HG03060 (cell line): ENCODE measurements around the gene SLC16A2.
"Not testable (repeated sequence)": the region's sequence is repeated elsewhere in the genome, so short reads cannot be mapped to it uniquely, and the experiment has no call there.

Experiments
- ATAC-seq: cut with Tn5 transposase; IDR thresholded peaks from one replicate; pipeline ENCODE4 v1.9.1; 2021; ENCODE audit warnings: low read depth, moderate number of reproducible peaks; ENCODE audit not compliant: unreplicated experiment

The SLC16A2 gene

DNA sequence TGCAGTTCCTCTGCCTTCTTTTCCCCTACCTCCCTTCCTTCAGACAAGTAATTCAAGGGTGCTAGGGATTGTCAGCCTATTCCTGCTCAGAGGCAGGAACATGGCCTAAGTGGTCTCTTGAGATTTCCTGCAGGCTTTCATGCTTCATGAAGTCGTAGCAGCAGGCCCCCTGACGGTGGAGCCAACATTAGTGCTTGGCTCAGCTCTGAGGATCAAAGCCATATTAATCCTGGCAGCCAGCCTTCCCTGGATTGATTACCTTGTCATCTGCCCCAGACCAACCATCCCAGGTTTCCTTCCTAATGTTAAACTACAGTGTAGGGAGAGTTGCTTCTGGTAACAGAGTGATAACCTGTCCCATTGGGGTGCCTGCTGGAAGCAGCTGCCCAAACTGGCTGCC lies 84.1 kb downstream of the SLC16A2 start:
- ATAC-seq, result no peak

DNA sequence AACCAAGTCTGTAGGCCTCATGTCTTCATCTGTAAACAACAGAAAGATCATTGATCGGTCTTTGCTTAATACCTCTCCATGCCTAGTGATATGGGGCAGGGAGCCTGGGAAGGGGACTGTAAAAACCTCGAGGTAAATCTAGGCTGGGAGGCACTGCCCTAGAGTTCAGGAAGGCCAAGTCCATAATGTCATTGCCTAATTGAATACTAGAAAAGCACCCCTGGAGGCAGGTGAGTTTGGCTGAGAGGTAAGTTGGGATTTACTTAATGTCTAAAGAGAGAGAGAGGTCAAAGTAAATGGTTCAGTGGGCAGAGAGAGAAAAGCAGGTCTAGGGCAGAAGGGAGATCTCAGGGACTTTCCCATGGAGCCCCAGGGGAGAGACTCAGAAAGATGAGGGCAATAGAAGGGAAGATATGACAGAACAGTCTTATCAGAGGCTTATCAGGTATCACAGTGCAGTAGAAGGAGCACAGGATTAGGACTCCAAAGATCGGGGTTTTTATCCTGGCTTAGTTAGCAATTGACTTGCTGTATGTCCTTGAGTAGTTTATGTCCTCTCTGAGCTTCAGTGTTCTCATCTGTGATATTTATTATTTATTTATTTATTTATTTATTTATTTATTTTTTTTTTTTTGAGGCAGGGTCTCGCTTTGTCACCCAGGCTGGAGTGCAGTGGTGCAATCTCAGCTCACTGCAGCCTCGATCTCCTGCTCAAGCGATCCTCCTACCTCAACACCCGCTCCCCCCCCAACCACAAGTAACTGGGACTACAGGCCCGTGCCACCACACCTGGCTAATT lies 85.2 kb downstream of the SLC16A2 start:
- peak; percentile 85 for ATAC-seq

- no peak for ATAC-seq
Observed at GRCh38 chrX:74507191-74507590, 85.9 kb downstream of the SLC16A2 start.

- ATAC-seq, result no peak
Observed at GRCh38 chrX:74509989-74510388, 88.7 kb downstream of the SLC16A2 start.

DNA sequence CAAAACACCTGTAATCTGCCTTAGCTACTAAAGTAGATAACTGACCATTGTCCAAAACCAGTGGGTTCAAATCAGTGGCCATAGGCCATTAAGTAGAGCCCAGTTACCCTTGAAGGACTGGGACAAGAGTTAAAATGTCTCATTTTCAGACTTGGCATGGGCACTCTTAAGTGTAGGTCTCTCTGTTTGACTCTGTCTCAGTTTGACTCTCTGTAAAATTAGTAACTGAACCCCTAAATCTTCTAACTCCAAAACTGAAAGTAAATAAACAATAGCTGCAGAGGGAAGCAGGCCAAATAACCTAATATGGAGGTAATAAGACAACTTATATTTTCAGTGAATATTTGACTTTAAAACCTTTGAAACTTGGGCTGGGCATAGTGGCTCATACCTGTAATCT lies 89.1 kb downstream of the SLC16A2 start:
- ATAC-seq, result peak; percentile 45

- no peak for ATAC-seq
Observed at GRCh38 chrX:74511704-74512103, 90.4 kb downstream of the SLC16A2 start.

GRCh38 chrX:74514384-74514783 lies 93.1 kb downstream of the SLC16A2 start:
- no peak for ATAC-seq

- ATAC-seq, result no peak
Observed at GRCh38 chrX:74515356-74515755, 94.1 kb downstream of the SLC16A2 start.

GRCh38 chrX:74516013-74516412 lies 94.7 kb downstream of the SLC16A2 start:
- not testable (repeated sequence) for ATAC-seq

- ATAC-seq, result no peak
Observed at GRCh38 chrX:74519870-74520269, 98.6 kb downstream of the SLC16A2 start.

DNA sequence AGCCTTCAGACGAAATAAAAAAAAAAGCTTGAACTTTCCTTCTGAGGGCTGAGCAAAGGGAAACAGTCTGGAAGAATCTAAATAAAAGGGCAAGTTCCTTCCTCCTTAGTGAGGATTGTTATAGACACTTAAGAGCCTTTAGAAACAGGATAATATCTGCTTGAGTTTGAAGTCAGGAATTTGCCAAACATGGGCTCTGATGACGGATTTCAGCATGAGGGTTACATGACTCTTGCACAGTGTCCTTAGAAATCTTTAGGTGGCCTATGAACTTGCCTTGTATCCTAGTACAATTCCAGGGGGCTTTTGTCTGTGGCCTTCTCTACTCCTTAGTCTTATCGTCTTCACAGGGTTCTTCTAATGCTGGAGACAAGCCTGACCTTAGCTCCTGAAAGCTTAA lies 99.0 kb downstream of the SLC16A2 start:
- ATAC-seq, result no peak

DNA sequence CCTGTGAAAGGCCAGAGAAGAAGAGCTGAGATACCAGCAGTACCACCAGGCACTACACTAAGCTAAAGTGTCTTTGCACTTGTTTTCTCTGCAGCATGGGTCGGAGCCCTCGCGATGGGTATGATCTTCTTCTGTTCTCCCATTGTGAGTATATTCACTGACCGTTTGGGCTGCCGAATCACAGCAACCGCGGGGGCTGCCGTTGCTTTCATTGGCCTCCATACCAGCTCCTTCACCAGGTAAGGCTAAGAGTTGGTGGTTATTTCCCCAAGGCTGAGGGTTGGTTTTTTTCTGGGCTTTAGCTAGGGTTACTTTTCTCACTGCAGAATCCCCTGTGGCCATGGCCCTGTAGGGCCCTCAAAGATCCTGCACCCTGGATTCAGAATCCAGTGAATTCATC lies 99.6 kb downstream of the SLC16A2 start:
- no peak for ATAC-seq

DNA sequence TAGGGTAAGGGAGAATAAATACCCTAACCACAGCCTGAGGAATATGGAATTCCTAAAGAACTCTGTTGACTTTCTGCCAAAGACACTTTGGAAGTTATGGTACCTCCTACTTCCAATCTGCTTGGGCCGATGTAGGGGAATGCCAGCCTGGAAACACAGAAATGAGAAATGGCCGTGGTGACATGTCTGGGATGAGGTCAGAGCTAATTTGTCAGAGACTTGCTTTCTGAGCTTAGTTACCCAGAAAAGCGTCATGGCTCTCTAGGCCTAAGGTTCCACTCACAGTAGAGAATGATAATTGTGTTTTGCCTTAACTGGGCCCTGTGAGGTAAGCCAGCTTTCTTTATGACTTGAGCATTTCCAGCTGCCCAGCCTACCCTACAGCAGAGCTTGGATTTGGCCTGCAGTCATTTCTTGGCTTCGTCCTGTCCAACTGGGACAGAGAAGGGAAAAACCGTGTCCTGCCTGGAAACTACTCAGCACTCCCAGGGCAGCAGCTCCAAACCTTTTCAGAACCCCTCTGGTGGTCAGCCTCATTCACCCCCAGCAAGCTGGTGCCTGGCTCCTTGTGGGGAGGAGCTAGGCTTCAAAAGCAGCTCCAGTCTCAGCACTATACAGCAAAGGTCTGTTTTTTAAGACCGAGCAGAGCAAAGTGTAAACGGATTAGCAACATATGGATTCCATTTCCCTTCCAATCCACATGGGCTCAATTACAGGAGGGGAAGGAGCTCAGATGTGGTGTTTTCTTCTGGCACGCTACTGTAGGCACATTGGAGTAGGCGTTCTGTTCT lies 100.9 kb downstream of the SLC16A2 start:
- ATAC-seq, result no peak

GRCh38 chrX:74523224-74523623 lies 101.9 kb downstream of the SLC16A2 start:
- no peak for ATAC-seq

- ATAC-seq, result no peak
Observed at GRCh38 chrX:74523870-74524735, 102.8 kb downstream of the SLC16A2 start.

- no peak for ATAC-seq
Observed at GRCh38 chrX:74525116-74525515, 103.8 kb downstream of the SLC16A2 start.

GRCh38 chrX:74526764-74527163 lies 105.5 kb downstream of the SLC16A2 start:
- ATAC-seq, result no peak

DNA sequence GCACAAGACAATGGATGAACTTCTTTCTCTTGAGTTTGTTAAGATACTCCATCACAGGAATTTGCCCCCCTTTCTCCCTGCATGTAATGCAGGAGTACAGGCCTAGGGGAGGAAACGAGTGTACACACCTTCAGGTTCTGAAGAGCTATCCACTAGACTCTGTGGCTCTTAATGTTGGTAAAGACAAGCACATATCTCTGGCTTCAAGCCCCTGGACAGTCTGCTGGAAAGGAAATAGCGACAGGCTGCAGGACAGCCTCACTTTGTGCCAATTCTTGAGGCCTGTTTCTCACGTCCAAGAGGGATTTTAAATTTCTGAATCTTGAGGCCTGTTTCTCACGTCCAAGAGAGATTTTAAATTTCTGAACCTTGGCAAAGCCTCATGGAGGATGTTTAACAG lies 106.1 kb downstream of the SLC16A2 start:
- no peak for ATAC-seq

GRCh38 chrX:74529311-74529710 lies 108.0 kb downstream of the SLC16A2 start:
- no peak for ATAC-seq

GRCh38 chrX:74531081-74531480 lies 109.8 kb downstream of the SLC16A2 start:
- ATAC-seq, result no peak

GRCh38 chrX:74534569-74535038 lies 113.3 kb downstream of the SLC16A2 start:
- peak; percentile 38 for ATAC-seq
